SK-N-SH (cell line): Measurements from ENCODE around the gene SMARCA4. TPM values are rescaled to one million over a fixed set of nuclear protein-coding genes. Genes with fewer than 3 reads are reported as not detected.

Experiments used
- CTCF ChIA-PET: fragments of 300-600, 350-600 bp; formaldehyde crosslinking; extraction: SDS; loops from one replicate; lab custom pipeline; 2021; lab: Yijun Ruan, JAX
- POLR2A ChIA-PET: fragments of 350-600 bp; sonication (Branson Sonifier 250); formaldehyde crosslinking; extraction: SDS; loops from one replicate; lab custom pipeline; 2020; ENCODE audit warnings: antibody characterized with exemption, inconsistent platforms; lab: Yijun Ruan, JAX
- DNase-seq: peaks from one replicate; pipeline ENCODE4 v3.0.0; 2012
- H2AFZ ChIP-seq: fragments of 200-600 bp; sonication (generic); 2 replicates; pipeline ENCODE4 v1.8.1; 2016; ENCODE audit warnings: antibody characterized with exemption, mild to moderate bottlenecking, low read depth
- H3F3A ChIP-seq: fragments of 200-600 bp; sonication (generic); replicated peaks from 2 replicates; pipeline ENCODE3; 2016; ENCODE audit warnings: antibody characterized with exemption, mild to moderate bottlenecking; ENCODE audit not compliant: insufficient read depth
- H3K27ac ChIP-seq, 2 experiments: fragments of 200-500 bp in 1 of 2; fragments of 200-600 bp in 1 of 2; sonication (Bioruptor generic) in 1 of 2; sonication (generic), shearing (Covaris generic) in 1 of 2; 2 replicates each; pipeline versions ENCODE4 v1.5.1 to v1.6.1; 2014 to 2016; ENCODE audit warnings: low read depth in 2 of 2, inconsistent platforms in 1 of 2, low read length in 1 of 2, mild to moderate bottlenecking in 1 of 2, mixed read lengths in 1 of 2
- H3K27me3 ChIP-seq: fragments of 200-600 bp; sonication (generic), shearing (Covaris generic); 2 replicates; pipeline ENCODE4 v1.6.1; 2016; ENCODE audit warnings: mixed run types; ENCODE audit not compliant: insufficient read depth
- H3K36me3 ChIP-seq, 2 experiments: fragments of 200-500 bp in 1 of 2; fragments of 200-600 bp in 1 of 2; sonication (Bioruptor generic) in 1 of 2; sonication (generic) in 1 of 2; replicated peaks in 1 of 2; 2 replicates each; pipeline versions ENCODE3 to v1.5.1; 2014 to 2016; ENCODE audit warnings: low read length in 1 of 2, mild to moderate bottlenecking in 1 of 2; ENCODE audit not compliant: insufficient read depth in 2 of 2, control insufficient read depth in 1 of 2
- H3K4me1 ChIP-seq, 2 experiments: fragments of 200-500 bp in 1 of 2; fragments of 200-600 bp in 1 of 2; sonication (Bioruptor generic) in 1 of 2; sonication (generic), shearing (Covaris generic) in 1 of 2; 2 replicates each; pipeline versions ENCODE4 v1.5.1 to v1.6.1; 2014 to 2016; ENCODE audit warnings: low read depth in 1 of 2, low read length in 1 of 2, mixed run types in 1 of 2; ENCODE audit not compliant: insufficient read depth in 2 of 2, control insufficient read depth in 1 of 2
- H3K4me2 ChIP-seq: fragments of 200-600 bp; sonication (generic), shearing (Covaris generic); 2 replicates; pipeline ENCODE4 v1.6.1; 2017; ENCODE audit warnings: mixed run types
- H3K4me3 ChIP-seq, 2 experiments: fragments of 200-500 bp in 1 of 2; fragments of 200-600 bp in 1 of 2; sonication (Bioruptor generic) in 1 of 2; sonication (generic), shearing (Covaris generic) in 1 of 2; 2 replicates each; pipeline versions ENCODE4 v1.5.1 to v1.8.1; 2014 to 2016; ENCODE audit warnings: low read depth in 2 of 2, inconsistent platforms in 1 of 2, low read length in 1 of 2, mild to moderate bottlenecking in 1 of 2, mixed read lengths in 1 of 2, moderate library complexity in 1 of 2
- H3K79me2 ChIP-seq: fragments of 200-600 bp; sonication (generic); 2 replicates; pipeline ENCODE4 v1.8.1; 2017; ENCODE audit warnings: mild to moderate bottlenecking; ENCODE audit not compliant: insufficient read depth
- H3K9ac ChIP-seq: fragments of 200-600 bp; sonication (generic); 2 replicates; pipeline ENCODE4 v1.6.1; 2017; ENCODE audit warnings: mixed run types
- H3K9me2 ChIP-seq: fragments of 200-600 bp; sonication (generic); 2 replicates; pipeline ENCODE4 v1.6.1; 2017; ENCODE audit warnings: mixed run types
- H3K9me3 ChIP-seq: fragments of 200-600 bp; sonication (generic); 2 replicates; pipeline ENCODE4 v1.6.1; 2017; ENCODE audit warnings: mixed run types, mild to moderate bottlenecking, moderate library complexity
- H4K20me1 ChIP-seq: fragments of 200-600 bp; sonication (generic); 2 replicates; pipeline ENCODE4 v1.6.1; 2017; ENCODE audit warnings: mild to moderate bottlenecking, mixed run types; ENCODE audit not compliant: insufficient read depth
- CHD2 ChIP-seq: fragments of 150-350 bp; IDR thresholded peaks from 2 replicates; pipeline ENCODE4 v1.6.1; 2018; ENCODE audit warnings: low read length; ENCODE audit not compliant: partially characterized antibody
- ELF1 ChIP-seq: IDR thresholded peaks from 2 replicates; pipeline ENCODE4 v1.4.0; 2012
- EP300 ChIP-seq, 2 experiments: IDR thresholded peaks; 2 replicates each; pipeline versions ENCODE4 v1.4.0 to v1.6.1; 2012; ENCODE audit warnings: borderline replicate concordance in 1 of 2, low read depth in 1 of 2, low read length in 1 of 2
- FOSL2 ChIP-seq: IDR thresholded peaks from 2 replicates; pipeline ENCODE4 v1.4.0; 2012; ENCODE audit warnings: low read depth, mild to moderate bottlenecking, moderate library complexity, borderline replicate concordance
- FOXJ3 ChIP-seq: sonication (generic); formaldehyde crosslinking; IDR thresholded peaks from 2 replicates; pipeline ENCODE4 v1.5.1; 2020; ENCODE audit warnings: mild to moderate bottlenecking, missing genetic modification reagents
- FOXM1 ChIP-seq: IDR thresholded peaks from 2 replicates; pipeline ENCODE4 v1.4.0; 2012; ENCODE audit warnings: low read depth, mild to moderate bottlenecking
- GABPA ChIP-seq: IDR thresholded peaks from 2 replicates; pipeline ENCODE4 v1.4.0; 2012; ENCODE audit warnings: low read depth, mild to moderate bottlenecking
- GATA2 ChIP-seq: sonication (generic); formaldehyde crosslinking; IDR thresholded peaks from 2 replicates; pipeline ENCODE4 v1.5.0; 2020; ENCODE audit warnings: mild to moderate bottlenecking, missing genetic modification reagents
- JUND ChIP-seq: IDR thresholded peaks from 2 replicates; pipeline ENCODE4 v1.4.0; 2012
- MAX ChIP-seq: IDR thresholded peaks from 2 replicates; pipeline ENCODE4 v1.4.0; 2012; ENCODE audit warnings: low read depth
- MXI1 ChIP-seq: IDR thresholded peaks from 2 replicates; pipeline ENCODE4 v1.6.1; 2012; ENCODE audit warnings: mild to moderate bottlenecking, low read depth, low read length, improper control_type of control experiment
- PBX3 ChIP-seq: IDR thresholded peaks from 2 replicates; pipeline ENCODE4; 2012
- RAD21 ChIP-seq: IDR thresholded peaks from 2 replicates; pipeline ENCODE4 v1.6.1; 2012; ENCODE audit warnings: mild to moderate bottlenecking, low read length
- RCOR1 ChIP-seq: fragments of 150-350 bp; IDR thresholded peaks from 2 replicates; pipeline ENCODE4 v1.6.1; 2017; ENCODE audit warnings: antibody characterized with exemption, low read length
- RXRA ChIP-seq: IDR thresholded peaks from 2 replicates; pipeline ENCODE4 v1.4.0; 2012; ENCODE audit warnings: low read depth, mild to moderate bottlenecking, borderline replicate concordance
- SIN3A ChIP-seq: IDR thresholded peaks from 2 replicates; pipeline ENCODE4 v1.6.1; 2012; ENCODE audit warnings: low read depth, mild to moderate bottlenecking, low read length, moderate library complexity, borderline replicate concordance
- SMC3 ChIP-seq: IDR thresholded peaks from 2 replicates; pipeline ENCODE4 v1.6.1; 2012; ENCODE audit warnings: low read depth, low read length, improper control_type of control experiment
- TCF12 ChIP-seq: IDR thresholded peaks from 2 replicates; pipeline ENCODE4 v1.4.0; 2012
- TEAD4 ChIP-seq: IDR thresholded peaks from 2 replicates; pipeline ENCODE4 v1.4.0; 2012; ENCODE audit warnings: mild to moderate bottlenecking, borderline replicate concordance; ENCODE audit not compliant: insufficient read depth
- USF2 ChIP-seq: fragments of 150-350 bp; IDR thresholded peaks from 2 replicates; pipeline ENCODE4 v1.6.1; 2017; ENCODE audit warnings: antibody characterized with exemption, low read length, low read depth, borderline replicate concordance
- YY1 ChIP-seq: IDR thresholded peaks from 2 replicates; pipeline ENCODE4 v1.4.0; 2012; ENCODE audit warnings: low read depth, mild to moderate bottlenecking
- WGBS: methylation state at CpG from one replicate; pipeline ENCODE4 v1.1.6; 2017; ENCODE audit warnings: low lambda C conversion rate; 5-methylcytosine and 5-hydroxymethylcytosine counted together
- polyA plus RNA-seq, 3 experiments: library from polyadenylated mRNA; depleted of rRNA; stranded (reverse); fragments of >200 nt; gene quantifications; 2 replicates each; pipeline ENCODE4 v1.2.3, GENCODE V29; 2012

The SMARCA4 gene
- polyA plus RNA-seq, 1 of the 3 experiments (the other 2 are of a cell fraction), result 90.7 TPM

- TF ChIP-seq MAX (no peak), FOXM1 (no peak), GABPA (no peak), ELF1 (no peak), TEAD4 (no peak), MXI1 (no peak), EP300 (IDR thresholded peaks at IDR 0.05; ENCODE audit: borderline replicate concordance in 1 of 2, low read depth in 1 of 2, low read length in 1 of 2) (no peak), CHD2 (no peak), SIN3A (no peak), RAD21 (no peak), GATA2 (CRISPR knock-in tag) (no peak)
- peaks cover 4% of the 10 kb centered on the region for H3F3A ChIP-seq
- H3K9ac ChIP-seq, result no peak overlapping the region
- no peaks in the 10 kb centered on the region for H3K9me2 ChIP-seq
- H3K27me3 ChIP-seq, result no peaks in the 10 kb centered on the region
- H3K4me1 ChIP-seq, result peaks cover 5 to 7% of the 10 kb centered on the region in 2 experiments; a peak in 2 of 4 replicates
- no peak for DNase-seq
- no peaks in the 10 kb centered on the region for H3K9me3 ChIP-seq
- H3K27ac ChIP-seq, result no peak overlapping the region
- peaks cover 100% of the 10 kb centered on the region for H3K79me2 ChIP-seq
- ChIA-PET POLR2A (no interaction called here), CTCF (interaction anchor here (2.0 to 2.3 kb wide), 3 partner anchors 36 to 58 kb away, joined by 4 to 10 read pairs (median 8); no protein-coding TSS in a partner anchor)
- 90% methylated on average over 4 of the region's 5 CpGs for WGBS
- peaks cover 90% of the 10 kb centered on the region for H4K20me1 ChIP-seq
- no peak overlapping the region for H3K4me2 ChIP-seq
- H3K36me3 ChIP-seq, result no peaks in the 10 kb centered on the region
- H2AFZ ChIP-seq, result no peak overlapping the region
- H3K4me3 ChIP-seq, result no peak overlapping the region
Measured at GRCh38 chr19:10977742-10978092, 16.9 kb downstream of the SMARCA4 start.

GRCh38 chr19:10979951-10980381 is 19.1 kb downstream of the SMARCA4 start:
- no peaks in the 10 kb centered on the region for H3K27me3 ChIP-seq
- TF ChIP-seq MXI1, result no peak
- TF ChIP-seq, all 33 proteins: peak for 0
- ChIA-PET POLR2A (no interaction called here), CTCF (interaction anchor here (2.3 kb wide), 1 partner anchor 38 kb away, joined by 10 read pairs; no protein-coding TSS in a partner anchor)
- peaks cover 100% of the 10 kb centered on the region for H3K79me2 ChIP-seq
- H3K4me1 ChIP-seq, result peaks cover 5 to 7% of the 10 kb centered on the region in 2 experiments; a peak in 2 of 4 replicates
- H3K4me2 ChIP-seq, result no peak overlapping the region
- H3K4me3 ChIP-seq, result no peak overlapping the region
- H2AFZ ChIP-seq, result no peak overlapping the region
- peaks cover 94% of the 10 kb centered on the region for H4K20me1 ChIP-seq
- no peak overlapping the region for H3K27ac ChIP-seq
- 91% methylated on average over 13 of the region's 15 CpGs for WGBS
- no peaks in the 10 kb centered on the region for H3K9me2 ChIP-seq
- DNase-seq, result no peak
- H3K9me3 ChIP-seq, result no peaks in the 10 kb centered on the region
- peaks cover 2 to 8% of the 10 kb centered on the region in 2 experiments for H3K36me3 ChIP-seq
- H3K9ac ChIP-seq, result no peak overlapping the region
- no peaks in the 10 kb centered on the region for H3F3A ChIP-seq

GRCh38 chr19:10981252-10981895 is 20.5 kb downstream of the SMARCA4 start:
- no peak overlapping the region for H3K9ac ChIP-seq
- ChIA-PET POLR2A (no interaction called here), CTCF (interaction anchor here (1.0 kb wide), 1 partner anchor 39 kb away, joined by 3 read pairs; no protein-coding TSS in a partner anchor)
- H3K4me3 ChIP-seq, result no peak overlapping the region
- H3K36me3 ChIP-seq, result peaks cover 9 to 16% of the 10 kb centered on the region in 2 experiments
- H3K4me2 ChIP-seq, result no peak overlapping the region
- no peak overlapping the region for H2AFZ ChIP-seq
- no peak overlapping the region for H3K27ac ChIP-seq
- no peaks in the 10 kb centered on the region for H3K9me3 ChIP-seq
- 95% methylated on average over 5 of the region's 8 CpGs for WGBS
- peaks cover 89% of the 10 kb centered on the region for H4K20me1 ChIP-seq
- H3K4me1 ChIP-seq, result no peaks in the 10 kb centered on the region; a peak in 1 of 4 replicates
- H3K79me2 ChIP-seq, result peaks cover 93% of the 10 kb centered on the region
- H3K27me3 ChIP-seq, result no peaks in the 10 kb centered on the region
- DNase-seq, result no peak
- H3F3A ChIP-seq, result no peaks in the 10 kb centered on the region
- H3K9me2 ChIP-seq, result no peaks in the 10 kb centered on the region
- no peak for TF ChIP-seq TCF12
- TF ChIP-seq RXRA, result no peak
- no peak for TF ChIP-seq YY1
- no peak for TF ChIP-seq RAD21
- no peak for TF ChIP-seq JUND
- TF ChIP-seq SMC3, result no peak
- no peak for TF ChIP-seq EP300 (IDR thresholded peaks at IDR 0.05; ENCODE audit: borderline replicate concordance in 1 of 2, low read depth in 1 of 2, low read length in 1 of 2)
- TF ChIP-seq FOXM1, result no peak
- no peak for TF ChIP-seq USF2
- no peak for TF ChIP-seq PBX3
- TF ChIP-seq GATA2 (CRISPR knock-in tag), result no peak
- TF ChIP-seq FOXJ3, result no peak
- TF ChIP-seq MXI1, result no peak
- TF ChIP-seq RCOR1, result no peak
- TF ChIP-seq FOSL2, result no peak
- TF ChIP-seq CHD2, result no peak
